A549 (cell line): ENCODE measurements around the gene UBR7. TPM values are rescaled to one million over a fixed set of nuclear protein-coding genes. Genes with fewer than 3 reads are reported as not detected.
"Not testable (repeated sequence)": the region's sequence is repeated elsewhere in the genome, so short reads cannot be mapped to it uniquely, and the experiment has no call there.

ENCODE experiments used
- ATAC-seq, 2 experiments: fragments of 200-7000 bp in 1 of 2; fragments of >200 bp in 1 of 2; cut with Nextera tagmentation in 1 of 2; cut with Tn5 transposase in 1 of 2; 3 replicates each; pipeline versions ENCODE4 v1.8.0 to v1.9.1; 2018 to 2020; ENCODE audit warnings: mild to moderate bottlenecking in 1 of 2, moderate library complexity in 1 of 2
- CTCF ChIA-PET: fragments of 300-600 bp; sonication (Branson Sonifier 250); formaldehyde crosslinking; extraction: SDS; loops from one replicate; lab custom pipeline; 2021; ENCODE audit warnings: antibody characterized with exemption, inconsistent platforms; lab: Yijun Ruan, JAX
- POLR2A ChIA-PET: fragments of 350-600 bp; formaldehyde crosslinking; extraction: SDS; loops from one replicate; lab custom pipeline; 2021; ENCODE audit warnings: antibody characterized with exemption, inconsistent platforms; lab: Yijun Ruan, JAX
- DNase-seq, 2 experiments: peaks; one replicate each; pipeline versions ENCODE4 v3.0.0 to v3.0.0-alpha.2; 2011 to 2016; ENCODE audit warnings: low read depth in 1 of 2, low spot score in 1 of 2
- FAIRE-seq: peaks from 2 replicates; lab custom pipeline; 2011; peaks lifted over from hg19 to GRCh38; lab: Jason Lieb, UNC
- H3K27ac ChIP-seq, 2 experiments: fragments of >200 bp; sonication (Bioruptor Twin); formaldehyde crosslinking; 3 replicates each; pipeline ENCODE4 v1.5.1; 2016 to 2017
- H3K4me1 ChIP-seq: fragments of >200 bp; sonication (Bioruptor Twin); formaldehyde crosslinking; 3 replicates; pipeline ENCODE4 v1.6.1; 2016
- H3K4me2 ChIP-seq: fragments of >200 bp; sonication (Bioruptor Twin); formaldehyde crosslinking; 3 replicates; pipeline ENCODE4 v1.6.1; 2016
- H3K4me3 ChIP-seq: fragments of >200 bp; sonication (Bioruptor Twin); formaldehyde crosslinking; 3 replicates; pipeline ENCODE4 v1.5.1; 2016
- H3K9me3 ChIP-seq: fragments of >200 bp; sonication (Bioruptor Twin); formaldehyde crosslinking; 3 replicates; pipeline ENCODE4 v1.6.1; 2016
- ATOH8 ChIP-seq: fragments of 250-450 bp; sonication (Bioruptor Pico); IDR thresholded peaks from 2 replicates; pipeline ENCODE4 v1.5.0; 2020; ENCODE audit warnings: low read depth, mild to moderate bottlenecking, moderate library complexity
- CBX8 ChIP-seq: fragments of 200-600 bp; sonication (generic); IDR thresholded peaks from 2 replicates; pipeline ENCODE4 v1.6.1; 2016
- CEBPB ChIP-seq, 2 experiments: fragments of >200 bp in 1 of 2; sonication (Bioruptor Twin) in 1 of 2; formaldehyde crosslinking in 1 of 2; IDR thresholded peaks; 2 replicates each; pipeline ENCODE4 v1.6.1; 2012 to 2016
- EHMT2 ChIP-seq: fragments of 200-600 bp; sonication (generic); IDR thresholded peaks from 2 replicates; pipeline ENCODE4 v1.6.1; 2016; ENCODE audit warnings: antibody characterized with exemption, low read depth, mild to moderate bottlenecking, moderate library complexity
- ELK1 ChIP-seq: fragments of 150-350 bp; IDR thresholded peaks from 2 replicates; pipeline ENCODE4 v1.6.1; 2014; ENCODE audit warnings: low read depth, mild to moderate bottlenecking, low read length
- FOSL2 ChIP-seq, 2 experiments: fragments of 450-650 bp in 1 of 2; fragments of >200 bp in 1 of 2; sonication (Bioruptor Twin) in 1 of 2; formaldehyde crosslinking; IDR thresholded peaks; 2 replicates each; pipeline versions ENCODE4 v1.5.0 to v1.6.1; 2016 to 2020; ENCODE audit warnings: mild to moderate bottlenecking in 1 of 2, moderate library complexity in 1 of 2
- GATA3 ChIP-seq: IDR thresholded peaks from 2 replicates; pipeline ENCODE4 v1.6.1; 2012; ENCODE audit warnings: borderline replicate concordance
- HEYL ChIP-seq: fragments of 250-450 bp; sonication (Bioruptor Pico); IDR thresholded peaks from 2 replicates; pipeline ENCODE4 v1.8.0; 2021; ENCODE audit warnings: mild to moderate bottlenecking, moderate library complexity
- HMGXB4 ChIP-seq: fragments of 250-450 bp; sonication (Bioruptor Pico); IDR thresholded peaks from 2 replicates; pipeline ENCODE4 v1.5.0; 2021; ENCODE audit warnings: mild to moderate bottlenecking, moderate library complexity, borderline replicate concordance
- HOXA7 ChIP-seq: fragments of 250-450 bp; sonication (Bioruptor Pico); IDR thresholded peaks from 2 replicates; pipeline ENCODE4 v1.5.0; 2020; ENCODE audit warnings: mild to moderate bottlenecking, moderate library complexity
- HOXB13 ChIP-seq: fragments of 250-450 bp; sonication (Bioruptor Pico); IDR thresholded peaks from 2 replicates; pipeline ENCODE4 v1.5.0; 2020; ENCODE audit warnings: low read depth, mild to moderate bottlenecking, moderate library complexity
- HOXB5 ChIP-seq: fragments of 250-450 bp; sonication (Bioruptor Pico); IDR thresholded peaks from 2 replicates; pipeline ENCODE4 v1.5.0; 2020; ENCODE audit warnings: mild to moderate bottlenecking, moderate library complexity
- JUN ChIP-seq, 2 experiments: fragments of >200 bp; sonication (Bioruptor Twin); formaldehyde crosslinking; IDR thresholded peaks; 2 replicates in 1 of 2; 3 replicates in 1 of 2; pipeline ENCODE4 v1.6.1; 2016 to 2017
- JUNB ChIP-seq: fragments of >200 bp; sonication (Bioruptor Twin); formaldehyde crosslinking; IDR thresholded peaks from 2 replicates; pipeline ENCODE4 v1.6.1; 2016
- KDM1A ChIP-seq: fragments of 200-600 bp; sonication (generic); IDR thresholded peaks from 2 replicates; pipeline ENCODE4 v1.6.1; 2016; ENCODE audit warnings: low read depth, mild to moderate bottlenecking
- MAFK ChIP-seq: fragments of 450-650 bp; IDR thresholded peaks from 2 replicates; pipeline ENCODE4 v1.6.1; 2014; ENCODE audit not compliant: partially characterized antibody
- MAX ChIP-seq: IDR thresholded peaks from 2 replicates; pipeline ENCODE4 v1.6.1; 2012
- MAZ ChIP-seq: fragments of 150-350 bp; IDR thresholded peaks from 2 replicates; pipeline ENCODE4 v1.6.1; 2014; ENCODE audit warnings: antibody characterized with exemption, low read depth, low read length, borderline replicate concordance
- MYC ChIP-seq: IDR thresholded peaks from 2 replicates; pipeline ENCODE4 v1.6.1; 2012; ENCODE audit warnings: mild to moderate bottlenecking, inconsistent platforms, low read length, improper control_type of control experiment, borderline replicate concordance
- NR3C1 ChIP-seq: fragments of >200 bp; sonication (Bioruptor Twin); formaldehyde crosslinking; IDR thresholded peaks from 3 replicates; pipeline ENCODE4 v1.6.1; 2017
- PHF8 ChIP-seq: fragments of 200-600 bp; sonication (generic); IDR thresholded peaks from 2 replicates; pipeline ENCODE4 v1.6.1; 2016; ENCODE audit warnings: low read depth, mild to moderate bottlenecking, antibody characterized with exemption, moderate library complexity, borderline replicate concordance
- POLR2A ChIP-seq: IDR thresholded peaks from 2 replicates; pipeline ENCODE4 v1.6.1; 2012; ENCODE audit warnings: mild to moderate bottlenecking, low read length
- RARB ChIP-seq: fragments of 250-450 bp; sonication (Bioruptor Pico); IDR thresholded peaks from 2 replicates; pipeline ENCODE4 v1.8.0; 2021; ENCODE audit warnings: mild to moderate bottlenecking, moderate library complexity
- RNF2 ChIP-seq: fragments of 200-600 bp; sonication (generic); IDR thresholded peaks from 2 replicates; pipeline ENCODE4 v1.6.1; 2016; ENCODE audit warnings: low read depth, mild to moderate bottlenecking, antibody characterized with exemption, moderate library complexity, borderline replicate concordance
- SMC3 ChIP-seq: fragments of >200 bp; sonication (Bioruptor Twin); formaldehyde crosslinking; IDR thresholded peaks from 3 replicates; pipeline ENCODE4 v1.6.1; 2018; ENCODE audit warnings: inconsistent platforms
- ZC3H11A ChIP-seq: fragments of 450-650 bp; IDR thresholded peaks from 2 replicates; pipeline ENCODE4 v1.6.1; 2014; ENCODE audit warnings: antibody characterized with exemption, mild to moderate bottlenecking
- ZFP36 ChIP-seq: fragments of 450-650 bp; IDR thresholded peaks from 2 replicates; pipeline ENCODE4 v1.6.1; 2014; ENCODE audit warnings: borderline replicate concordance; ENCODE audit not compliant: partially characterized antibody
- WGBS: methylation state at CpG from one replicate; pipeline ENCODE4 v1.1.6; 2017; ENCODE audit errors: missing lambda C conversion rate; 5-methylcytosine and 5-hydroxymethylcytosine counted together
- polyA minus RNA-seq: library from RNA; depleted of rRNA, polyadenylated mRNA; stranded (reverse); fragments of >200 nt; gene quantifications from 2 replicates; pipeline ENCODE4 v1.2.3, GENCODE V29; 2011; rRNA and poly(A)+ RNA removed
- polyA plus RNA-seq, 4 experiments: library from polyadenylated mRNA; depleted of rRNA in 3 of 4; stranded (reverse); fragments of >200 nt; fragmentation: RNase III in 1 of 4; extraction: RNeasy Plus Mini Kit Qiagen cat#74134 plus additional on column Dnase treatment in 1 of 4; gene quantifications; 2 replicates in 3 of 4; 3 replicates in 1 of 4; pipeline ENCODE4 v1.2.3, GENCODE V29; 2011 to 2017
- TF ChIP-seq, protein P1 (sequence below): IDR thresholded peaks from 2 replicates; pipeline ENCODE4 v1.6.1; 2012; ENCODE audit warnings: low read depth, borderline replicate concordance
- TF ChIP-seq, protein P2 (sequence below): fragments of >200 bp; sonication (Bioruptor Twin); formaldehyde crosslinking; IDR thresholded peaks from 2 replicates; pipeline ENCODE4 v1.6.1; 2016
- TF ChIP-seq, protein P3 (sequence below): fragments of >200 bp; sonication (Bioruptor Twin); formaldehyde crosslinking; IDR thresholded peaks from 3 replicates; pipeline ENCODE4 v1.6.1; 2016

Gene UBR7
- 35.0 and 40.4 TPM in 2 replicates for polyA plus RNA-seq (2011; rRNA removed)
- polyA plus RNA-seq (2012; cell fraction: cytosol; rRNA removed): 22.4 and 22.5 TPM in 2 replicates
- polyA plus RNA-seq (2012; cell fraction: nucleus; rRNA removed): 11.2 and 15.4 TPM in 2 replicates
- 33.7 to 37.0 TPM (median 34.3 TPM) in 3 replicates for polyA plus RNA-seq (2017; fragmentation: RNase III; extraction: RNeasy Plus Mini Kit Qiagen cat#74134 plus additional on column Dnase treatment)
- 11.8 and 12.8 TPM in 2 replicates for polyA minus RNA-seq

DNA sequence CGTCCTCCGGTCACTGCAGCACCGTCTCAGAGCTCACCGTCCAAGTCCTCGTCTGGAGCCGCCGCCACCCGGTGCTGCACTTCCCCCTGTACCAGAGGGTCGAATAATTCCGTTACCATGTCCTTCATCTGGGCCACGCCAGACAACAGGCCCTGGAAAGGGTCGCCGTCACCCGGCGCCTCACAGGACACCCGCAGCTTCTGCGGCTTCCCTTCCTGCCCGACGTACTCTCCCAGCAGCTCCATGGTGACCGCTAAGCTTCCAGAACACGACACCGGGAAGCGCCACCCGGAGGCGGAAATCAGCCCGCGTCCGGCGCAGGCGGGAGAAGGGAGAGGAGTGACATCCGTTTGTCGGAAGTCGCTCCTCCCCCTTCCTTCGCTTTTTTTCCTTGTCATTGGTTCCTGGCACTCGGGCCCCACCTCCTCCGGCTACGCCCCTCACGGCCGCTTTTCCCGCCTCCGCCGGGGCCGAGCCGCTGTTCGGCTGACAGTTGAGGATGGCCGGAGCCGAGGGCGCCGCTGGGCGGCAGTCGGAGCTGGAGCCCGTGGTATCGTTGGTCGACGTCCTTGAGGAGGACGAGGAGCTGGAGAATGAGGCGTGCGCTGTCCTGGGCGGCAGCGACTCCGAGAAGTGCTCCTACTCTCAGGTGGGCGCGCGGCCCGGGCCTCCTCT is at the start of gene UBR7, which contains the start of gene GON7:
Gene UBR7 (plus strand): TSS at position 464 of the 675 bp plus-strand sequence. CDS start 36 bp downstream, at position 500.
Gene GON7 (minus strand): TSS at position 273 of the 675 bp plus-strand sequence. CDS start 28 bp downstream, at position 245.
- TF ChIP-seq, protein P1, sequence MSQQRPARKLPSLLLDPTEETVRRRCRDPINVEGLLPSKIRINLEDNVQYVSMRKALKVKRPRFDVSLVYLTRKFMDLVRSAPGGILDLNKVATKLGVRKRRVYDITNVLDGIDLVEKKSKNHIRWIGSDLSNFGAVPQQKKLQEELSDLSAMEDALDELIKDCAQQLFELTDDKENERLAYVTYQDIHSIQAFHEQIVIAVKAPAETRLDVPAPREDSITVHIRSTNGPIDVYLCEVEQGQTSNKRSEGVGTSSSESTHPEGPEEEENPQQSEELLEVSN: peak; percentile 94
- TF ChIP-seq NR3C1 (no peak), MAZ (no peak), CBX8 (no peak), KDM1A (no peak), ZFP36 (no peak), MAFK (no peak), FOSL2 (IDR thresholded peaks at IDR 0.05) (no peak), FOSL2 (CRISPR knock-in tag; IDR thresholded peaks at IDR 0.05) (0 out of 2 replicates have a peak, but pooled peaks have one; percentile 5), MAX (peak; percentile 89), HOXA7 (CRISPR knock-in tag) (no peak), EHMT2 (no peak), JUNB (no peak), HMGXB4 (CRISPR knock-in tag) (no peak), HEYL (CRISPR knock-in tag) (no peak), SMC3 (no peak), RARB (CRISPR knock-in tag) (no peak), RNF2 (no peak), ELK1 (no peak), MYC (no peak), ATOH8 (CRISPR knock-in tag) (no peak), ZC3H11A (no peak), GATA3 (0 out of 2 replicates have a peak, but pooled peaks have one; percentile 12), POLR2A (peak; percentile 80), CEBPB (IDR thresholded peaks at IDR 0.05) (no peak), PHF8 (peak; percentile 56; the same call in 1 of the 2 replicates), HOXB5 (CRISPR knock-in tag) (no peak), JUN (IDR thresholded peaks at IDR 0.05) (peak; percentile 32 to 61; a peak in 3 of 5 replicates), HOXB13 (CRISPR knock-in tag) (no peak)
- TF ChIP-seq, protein P2, sequence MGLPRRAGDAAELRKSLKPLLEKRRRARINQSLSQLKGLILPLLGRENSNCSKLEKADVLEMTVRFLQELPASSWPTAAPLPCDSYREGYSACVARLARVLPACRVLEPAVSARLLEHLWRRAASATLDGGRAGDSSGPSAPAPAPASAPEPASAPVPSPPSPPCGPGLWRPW: no peak
- TF ChIP-seq, protein P3, sequence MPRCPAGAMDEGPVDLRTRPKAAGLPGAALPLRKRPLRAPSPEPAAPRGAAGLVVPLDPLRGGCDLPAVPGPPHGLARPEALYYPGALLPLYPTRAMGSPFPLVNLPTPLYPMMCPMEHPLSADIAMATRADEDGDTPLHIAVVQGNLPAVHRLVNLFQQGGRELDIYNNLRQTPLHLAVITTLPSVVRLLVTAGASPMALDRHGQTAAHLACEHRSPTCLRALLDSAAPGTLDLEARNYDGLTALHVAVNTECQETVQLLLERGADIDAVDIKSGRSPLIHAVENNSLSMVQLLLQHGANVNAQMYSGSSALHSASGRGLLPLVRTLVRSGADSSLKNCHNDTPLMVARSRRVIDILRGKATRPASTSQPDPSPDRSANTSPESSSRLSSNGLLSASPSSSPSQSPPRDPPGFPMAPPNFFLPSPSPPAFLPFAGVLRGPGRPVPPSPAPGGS: 0 out of 3 replicates have a peak, but pooled peaks have one; percentile 63
- FAIRE-seq (no peak), DNase-seq (peak; percentile 90 to 97), ATAC-seq (peak; percentile 94 to 96)
- ChIA-PET CTCF (interaction anchor here (0.5 to 4.0 kb wide), 41 partner anchors 9 to 412 kb away, joined by 3 to 33 read pairs (median 4); partner anchors contain the start of gene ITPK1), POLR2A (interaction anchor here (0.6 to 3.6 kb wide), 8 partner anchors 12 to 80 kb away, joined by 3 to 25 read pairs (median 6); partner anchors contain the start of genes LYSET and MOAP1)
- 1% methylated on average over 31 of the region's 65 CpGs for WGBS
- peak within 1 kb of the TSS; percentile 69 for H3K4me3 ChIP-seq
- H3K4me2 ChIP-seq: peak within 1 kb of the TSS; percentile 93
- H3K27ac ChIP-seq: peak within 1 kb of the TSS; percentile 84 to 91
- peaks cover 24% of the 10 kb centered on the region for H3K4me1 ChIP-seq
- no peaks in the 10 kb centered on the region for H3K9me3 ChIP-seq

GRCh38 chr14:93158349-93158748 is 48.7 kb upstream of the UBR7 start:
- DNase-seq, H3K4me3 ChIP-seq, POLR2A ChIA-PET, H3K27ac ChIP-seq, H3K4me1 ChIP-seq, ATAC-seq, H3K9me3 ChIP-seq, FAIRE-seq, CTCF ChIA-PET, H3K4me2 ChIP-seq: not testable (repeated sequence)
- 70% methylated on average over 7 of the region's 7 CpGs for WGBS
